ENCODE results near the gene CLIP2. TPM values are rescaled to one million over a fixed set of nuclear protein-coding genes. Genes with fewer than 3 reads are reported as not detected.

The CLIP2 gene
- total and polyA plus RNA-seq, 2 of the 8 experiments (the other 6 are each of a cell fraction or from before 2014, with no cell fraction given): 8.3 to 41.5 TPM

GRCh38 chr7:74417419-74417971 lies 128.3 kb downstream of the CLIP2 start:
- H3K27me3 ChIP-seq (replicated peaks in 1 of 4; ENCODE audit: control insufficient read depth in 3 of 4, extremely low read depth in 1 of 4, insufficient read depth in 3 of 4, low read length in 3 of 4): no peaks in the 10 kb centered on the region
- H4K20me1 ChIP-seq (replicated peaks in 1 of 2; ENCODE audit: control insufficient read depth in 1 of 2, insufficient read depth in 2 of 2, low read length in 2 of 2): no peaks in the 10 kb centered on the region
- peak; percentile 44 to 89 for DNase-seq (ENCODE audit: low read depth in 1 of 2, low spot score in 2 of 2)
- no peak overlapping the region for H3K27ac ChIP-seq (ENCODE audit: low read depth, low read length)
- H3K14ac ChIP-seq (ENCODE audit: insufficient read length): no peak overlapping the region
- 0 out of 2 replicates have a peak overlapping the region, but pooled peaks have one; percentile 40 for H3K18ac ChIP-seq (ENCODE audit: extremely low read depth, low read length)
- CTCF ChIA-PET (ENCODE audit: partially characterized antibody): interaction anchor here (0.7 to 6.8 kb wide), 46 partner anchors 7 to 292 kb away, joined by 3 to 66 read pairs (median 5); no protein-coding TSS in a partner anchor
- H3K4ac ChIP-seq (replicated peaks; ENCODE audit: insufficient read length, low read depth, low read length): peak overlapping the region; percentile 10
- no peak overlapping the region for H4K91ac ChIP-seq (replicated peaks; ENCODE audit: insufficient read length, low read length)
- no peaks in the 10 kb centered on the region for H3K79me2 ChIP-seq (ENCODE audit: control insufficient read depth in 1 of 2, insufficient read depth in 2 of 2, low read length in 2 of 2)
- 43% methylated on average over 16 of the region's 16 CpGs; no CpG with 5 or more reads in 1 of the 2 experiments for WGBS, 2 experiments (ENCODE audit: extremely low coverage in 1 of 2, insufficient coverage in 1 of 2, insufficient read length in 1 of 2, insufficient replicate concordance in 2 of 2, low coverage in 1 of 2, low lambda C conversion rate in 2 of 2, missing lambda C conversion rate in 1 of 2)
- H3K9me3 ChIP-seq (ENCODE audit: insufficient read depth in 2 of 2, low read depth in 1 of 2, low read length in 1 of 2): no peaks in the 10 kb centered on the region
- no peak overlapping the region for H2AK5ac ChIP-seq (ENCODE audit: low read depth, low read length)
- H2BK12ac ChIP-seq (ENCODE audit: low read depth, low read length): peak overlapping the region; percentile 35; the same call in 1 of the 2 replicates
- peak overlapping the region; percentile 64; the same call in 1 of the 2 replicates for H2BK20ac ChIP-seq (ENCODE audit: low read length)
- FAIRE-seq: no peak
- no peak overlapping the region for H3K4me3 ChIP-seq (ENCODE audit: extremely low read depth in 1 of 4, insufficient read depth in 2 of 4, low read depth in 3 of 4, low read length in 4 of 4)
- 0 out of 2 replicates have a peak overlapping the region, but pooled peaks have one; percentile 17 for H4K8ac ChIP-seq (ENCODE audit: extremely low read depth, insufficient read depth, low read length)
- H2BK5ac ChIP-seq (ENCODE audit: low read depth, low read length): no peak overlapping the region
- no peak overlapping the region for H3K23ac ChIP-seq (ENCODE audit: insufficient read length)
- no peaks in the 10 kb centered on the region; a peak in 1 of 7 replicates for H3K4me1 ChIP-seq (replicated peaks in 1 of 4; ENCODE audit: control insufficient read depth in 3 of 4, insufficient read depth in 4 of 4, low read length in 3 of 4)
- H3K36me3 ChIP-seq (ENCODE audit: control insufficient read depth in 2 of 4, insufficient read depth in 4 of 4, low read length in 3 of 4): no peaks in the 10 kb centered on the region
- no peak overlapping the region for H4K5ac ChIP-seq (ENCODE audit: insufficient read length, low read depth, low read length)
- H3K9ac ChIP-seq (replicated peaks in 1 of 4; ENCODE audit: extremely low read depth in 1 of 4, low read depth in 3 of 4, low read length in 3 of 4): no peak overlapping the region
- no peak for TF ChIP-seq ZNF274 (IDR thresholded peaks at IDR 0.05; ENCODE audit: borderline replicate concordance, extremely low read depth, low read length)
- no peak for TF ChIP-seq SAP30 (IDR thresholded peaks at IDR 0.05; ENCODE audit: insufficient read depth, insufficient replicate concordance, low read length)
- peak; percentile 95 to 98 (median 98) for TF ChIP-seq CTCF (IDR thresholded peaks at IDR 0.05; ENCODE audit: control extremely low read depth in 1 of 3, insufficient read depth in 1 of 3, low read depth in 1 of 3, low read length in 3 of 3)
- TF ChIP-seq BACH1 (IDR thresholded peaks at IDR 0.05; ENCODE audit: low read length): 0 out of 2 replicates have a peak, but pooled peaks have one; percentile 7
- TF ChIP-seq MAX (IDR thresholded peaks at IDR 0.05): 0 out of 2 replicates have a peak, but pooled peaks have one; percentile 42
- TF ChIP-seq CREB1 (IDR thresholded peaks at IDR 0.05): peak; percentile 11; the same call in 1 of the 2 replicates
- peak; percentile 98 to 99 for TF ChIP-seq RAD21 (IDR thresholded peaks at IDR 0.05 in 1 of 2, conservative IDR thresholded peaks at IDR 0.05 in 1 of 2; ENCODE audit: low read depth in 2 of 2, low read length in 2 of 2)
- peak overlapping the region; percentile 55; the same call in 1 of the 2 replicates for H2BK15ac ChIP-seq (ENCODE audit: low read length)
- H2BK120ac ChIP-seq (replicated peaks; ENCODE audit: low read depth, low read length): peak overlapping the region; percentile 40
- no peaks in the 10 kb centered on the region for H3K79me1 ChIP-seq (ENCODE audit: low read depth, low read length)
- peak overlapping the region; percentile 68; the same call in 1 of the 2 replicates for H2AFZ ChIP-seq (ENCODE audit: low read length)
- POLR2A ChIA-PET (ENCODE audit: partially characterized antibody): interaction anchor here (1.0 to 2.0 kb wide), 7 partner anchors 11 to 162 kb away, joined by 3 to 8 read pairs (median 4); no protein-coding TSS in a partner anchor
- H3K23me2 ChIP-seq (ENCODE audit: low read depth, low read length): no peaks in the 10 kb centered on the region
- H3K56ac ChIP-seq (replicated peaks; ENCODE audit: insufficient read length, low read depth, low read length): no peak overlapping the region
- H3K4me2 ChIP-seq (ENCODE audit: insufficient read depth in 1 of 2, low read depth in 2 of 2, low read length in 2 of 2): no peak overlapping the region
